ENCODE results near the gene LYZL4. TPM values are rescaled to one million over a fixed set of nuclear protein-coding genes. Genes with fewer than 3 reads are reported as not detected.

LYZL4 gene
- polyA plus RNA-seq, 1 experiment = not detected

DNA sequence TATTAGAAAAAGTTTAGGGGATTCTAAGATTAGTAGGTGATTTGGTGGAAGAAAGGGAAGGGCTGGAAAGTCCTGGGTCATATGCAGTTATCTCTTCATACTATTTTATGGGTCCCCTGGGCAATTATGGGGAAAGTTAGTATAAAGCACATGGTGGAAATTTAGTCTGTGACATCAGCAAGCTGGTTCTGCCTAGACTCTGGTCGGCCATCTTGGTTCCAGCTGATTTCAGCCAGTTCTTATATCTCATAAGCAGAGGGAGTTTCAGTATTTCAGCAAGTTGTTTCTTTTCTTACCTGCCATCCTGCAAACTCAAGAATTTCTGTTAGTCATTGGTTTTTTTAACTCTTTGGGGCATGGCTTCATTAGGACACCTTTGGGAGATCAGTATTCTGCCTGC lies 1.0 kb upstream of the LYZL4 start:
- Histone ChIP-seq H3K36me3 (ENCODE audit: control insufficient read depth, insufficient read depth, low read length) (no peaks in the 10 kb centered on the region), H3K4me3 (ENCODE audit: low read depth, low read length) (no peak overlapping the region), H3K27me3 (ENCODE audit: control insufficient read depth, insufficient read depth, low read length) (no peaks in the 10 kb centered on the region; the same call in 1 of the 2 replicates)
- no peak for DNase-seq (ENCODE audit: low read depth)
- ChIA-PET POLR2A (no interaction called here), CTCF (interaction anchor here (1.4 kb wide), 1 partner anchor 163 kb away, joined by 5 read pairs; no protein-coding TSS in a partner anchor)
- TF ChIP-seq, protein P1, sequence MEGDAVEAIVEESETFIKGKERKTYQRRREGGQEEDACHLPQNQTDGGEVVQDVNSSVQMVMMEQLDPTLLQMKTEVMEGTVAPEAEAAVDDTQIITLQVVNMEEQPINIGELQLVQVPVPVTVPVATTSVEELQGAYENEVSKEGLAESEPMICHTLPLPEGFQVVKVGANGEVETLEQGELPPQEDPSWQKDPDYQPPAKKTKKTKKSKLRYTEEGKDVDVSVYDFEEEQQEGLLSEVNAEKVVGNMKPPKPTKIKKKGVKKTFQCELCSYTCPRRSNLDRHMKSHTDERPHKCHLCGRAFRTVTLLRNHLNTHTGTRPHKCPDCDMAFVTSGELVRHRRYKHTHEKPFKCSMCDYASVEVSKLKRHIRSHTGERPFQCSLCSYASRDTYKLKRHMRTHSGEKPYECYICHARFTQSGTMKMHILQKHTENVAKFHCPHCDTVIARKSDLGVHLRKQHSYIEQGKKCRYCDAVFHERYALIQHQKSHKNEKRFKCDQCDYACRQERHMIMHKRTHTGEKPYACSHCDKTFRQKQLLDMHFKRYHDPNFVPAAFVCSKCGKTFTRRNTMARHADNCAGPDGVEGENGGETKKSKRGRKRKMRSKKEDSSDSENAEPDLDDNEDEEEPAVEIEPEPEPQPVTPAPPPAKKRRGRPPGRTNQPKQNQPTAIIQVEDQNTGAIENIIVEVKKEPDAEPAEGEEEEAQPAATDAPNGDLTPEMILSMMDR (IDR thresholded peaks at IDR 0.05; ENCODE audit: insufficient read depth, low read depth, low read length) = no peak

DNA sequence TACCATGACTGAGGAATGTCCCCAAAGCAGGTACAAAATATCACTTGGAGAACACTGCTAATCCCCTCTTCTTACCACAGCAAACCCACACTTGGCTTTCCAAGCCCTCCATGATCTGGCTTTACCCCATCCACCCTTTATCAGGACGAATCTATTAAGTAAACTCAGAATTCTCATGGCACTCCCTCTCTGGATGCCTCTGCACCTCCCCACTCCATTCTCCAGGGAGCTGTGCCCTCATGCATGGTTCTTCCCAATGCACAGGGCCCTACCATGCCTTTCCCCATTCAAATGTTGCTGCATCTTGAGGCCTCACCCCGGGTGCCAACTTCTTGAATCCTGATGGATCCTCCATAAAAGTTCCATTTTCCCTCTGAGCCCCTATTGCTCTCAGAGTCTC lies 2.3 kb downstream of the LYZL4 start:
- TF ChIP-seq, protein P1 (IDR thresholded peaks at IDR 0.05; ENCODE audit: insufficient read depth, low read depth, low read length) = no peak
- POLR2A ChIA-PET = no interaction called here
- CTCF ChIA-PET = no interaction called here
- no peak for DNase-seq (ENCODE audit: low read depth)
- no peak overlapping the region for H3K4me3 ChIP-seq (ENCODE audit: low read depth, low read length)
- H3K27me3 ChIP-seq (ENCODE audit: control insufficient read depth, insufficient read depth, low read length) = no peaks in the 10 kb centered on the region; the same call in 1 of the 2 replicates
- H3K36me3 ChIP-seq (ENCODE audit: control insufficient read depth, insufficient read depth, low read length) = no peaks in the 10 kb centered on the region

DNA sequence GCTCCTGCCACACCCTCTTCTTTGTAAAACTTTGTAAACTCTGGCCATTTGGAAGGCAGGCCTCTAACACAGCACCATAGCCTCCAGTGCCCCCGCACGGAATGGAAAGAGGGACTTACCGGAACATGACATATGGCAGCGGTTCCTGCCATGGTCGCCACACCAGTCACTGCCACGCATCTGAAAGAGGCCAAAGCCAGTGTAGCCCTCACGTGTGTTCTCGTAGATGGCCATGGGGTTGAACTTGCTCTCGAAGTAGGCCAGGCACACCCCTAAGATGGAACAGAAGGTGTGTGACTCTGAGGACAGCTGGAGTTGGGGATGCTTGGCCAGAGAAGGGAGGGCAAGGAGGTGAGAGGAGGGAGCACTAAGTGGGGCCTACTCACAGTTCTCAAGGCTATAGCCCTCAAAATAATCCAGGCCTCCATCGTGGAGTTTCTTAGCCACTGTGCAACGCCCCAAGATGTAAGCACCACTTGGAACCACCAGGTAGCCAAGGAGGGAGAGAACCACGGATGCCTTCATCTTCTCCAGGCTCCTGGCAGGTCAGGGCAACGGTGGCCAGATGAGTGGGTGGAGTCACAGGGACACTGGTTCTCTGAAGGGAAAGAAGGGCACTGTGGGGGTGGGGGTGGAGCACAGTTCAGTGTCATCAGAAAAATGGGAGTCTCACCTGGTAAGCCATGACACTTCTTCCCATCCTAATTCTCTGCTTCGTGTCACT lies 3.5 kb downstream of the LYZL4 start:
- no peaks in the 10 kb centered on the region for H3K36me3 ChIP-seq (ENCODE audit: control insufficient read depth, insufficient read depth, low read length)
- TF ChIP-seq, protein P1 (IDR thresholded peaks at IDR 0.05; ENCODE audit: insufficient read depth, low read depth, low read length) = no peak
- CTCF ChIA-PET = no interaction called here
- no peak for DNase-seq (ENCODE audit: low read depth)
- POLR2A ChIA-PET = no interaction called here
- H3K4me3 ChIP-seq (ENCODE audit: low read depth, low read length) = no peak overlapping the region
- H3K27me3 ChIP-seq (ENCODE audit: control insufficient read depth, insufficient read depth, low read length) = no peaks in the 10 kb centered on the region; the same call in 1 of the 2 replicates

DNA sequence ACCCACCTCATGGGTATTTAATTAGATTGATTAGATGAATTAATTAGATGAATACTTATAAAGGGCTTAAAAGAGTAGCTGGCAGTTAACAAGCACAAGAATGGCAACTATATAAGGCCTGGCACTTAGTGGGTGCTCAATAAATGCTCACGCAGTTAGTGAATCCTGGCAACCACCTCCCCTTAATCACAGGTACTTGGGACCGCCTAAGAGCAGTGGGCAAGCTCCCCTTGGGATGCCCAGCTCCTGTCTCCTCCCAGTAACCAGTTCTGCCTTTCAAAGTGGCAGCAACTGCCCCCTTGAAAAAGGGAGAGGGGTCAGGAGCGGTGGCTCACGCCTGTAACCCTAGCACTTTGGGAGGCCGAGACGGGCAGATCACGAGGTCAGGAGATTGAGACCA lies 4.6 kb downstream of the LYZL4 start:
- DNase-seq (ENCODE audit: low read depth) = no peak
- TF ChIP-seq, protein P1 (IDR thresholded peaks at IDR 0.05; ENCODE audit: insufficient read depth, low read depth, low read length) = no peak
- no peaks in the 10 kb centered on the region; the same call in 1 of the 2 replicates for H3K27me3 ChIP-seq (ENCODE audit: control insufficient read depth, insufficient read depth, low read length)
- no peaks in the 10 kb centered on the region for H3K36me3 ChIP-seq (ENCODE audit: control insufficient read depth, insufficient read depth, low read length)
- CTCF ChIA-PET = no interaction called here
- no peak overlapping the region for H3K4me3 ChIP-seq (ENCODE audit: low read depth, low read length)
- POLR2A ChIA-PET = no interaction called here

DNA sequence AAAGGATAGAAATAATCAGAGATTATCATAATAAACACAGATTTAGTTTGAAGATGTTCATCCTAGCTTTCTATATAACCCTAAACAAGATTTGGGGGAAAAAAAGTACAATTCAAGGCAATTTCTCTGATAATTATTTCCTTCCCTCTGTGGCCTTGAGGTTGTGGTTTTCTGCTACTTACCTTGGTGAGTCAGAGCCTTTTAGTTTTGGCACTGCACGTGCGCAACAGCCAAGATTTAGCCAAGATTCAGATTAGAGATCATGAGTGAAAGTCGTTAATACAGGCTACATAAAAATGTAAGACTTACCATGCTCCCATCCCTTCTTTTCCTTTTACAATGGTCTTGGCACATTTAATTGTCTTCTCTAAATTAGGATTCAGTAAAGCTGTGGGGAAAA lies 6.7 kb downstream of the LYZL4 start:
- TF ChIP-seq, protein P1 (IDR thresholded peaks at IDR 0.05; ENCODE audit: insufficient read depth, low read depth, low read length) = no peak
- DNase-seq (ENCODE audit: low read depth) = no peak
- Histone ChIP-seq H3K36me3 (ENCODE audit: control insufficient read depth, insufficient read depth, low read length) (no peaks in the 10 kb centered on the region), H3K27me3 (ENCODE audit: control insufficient read depth, insufficient read depth, low read length) (no peaks in the 10 kb centered on the region), H3K4me3 (ENCODE audit: low read depth, low read length) (no peak overlapping the region)
- ChIA-PET POLR2A (no interaction called here), CTCF (no interaction called here)

All from BJ (cell line).